Common myeloid progenitor, CD34-positive (primary cell): ENCODE measurements around the gene USP26. TPM values are rescaled to one million over a fixed set of nuclear protein-coding genes. Genes with fewer than 3 reads are reported as not detected.

Experiments
- CTCF ChIA-PET: fragments of 350-600 bp; sonication (Branson Sonifier 250); formaldehyde crosslinking; loops from one replicate; lab custom pipeline; 2021; ENCODE audit warnings: antibody characterized with exemption; lab: Charles Lee
- POLR2A ChIA-PET: fragments of 350-600 bp; sonication (Branson Sonifier 250); formaldehyde crosslinking; loops from one replicate; lab custom pipeline; 2021; ENCODE audit warnings: antibody characterized with exemption; lab: Charles Lee
- DNase-seq, 3 donors: peaks; one replicate each; pipeline versions ENCODE4 v3.0.0 to v3.0.0-alpha.2; 2013
- H3K27ac ChIP-seq, 2 experiments: 1 replicate in 1 of 2; 2 replicates in 1 of 2; pipeline ENCODE4 v1.7.0; 2013; ENCODE audit warnings: inconsistent platforms in 2 of 2, low read length in 2 of 2, mild to moderate bottlenecking in 2 of 2, low read depth in 1 of 2, moderate library complexity in 1 of 2; ENCODE audit not compliant: severe bottlenecking in 2 of 2, insufficient read depth in 1 of 2, poor library complexity in 1 of 2
- H3K27me3 ChIP-seq, 5 experiments: replicated peaks in 2 of 5; 1 replicate in 3 of 5; 2 replicates in 2 of 5; pipeline versions ENCODE4 v1.6.1 to v1.7.0; 2013; ENCODE audit warnings: low read length in 4 of 5, mild to moderate bottlenecking in 2 of 5, moderate library complexity in 2 of 5, inconsistent platforms in 1 of 5; ENCODE audit not compliant: insufficient read depth in 5 of 5, control insufficient read depth in 4 of 5
- H3K36me3 ChIP-seq, 4 experiments: 1 replicate in 2 of 4; 2 replicates in 2 of 4; pipeline versions ENCODE4 v1.6.1 to v1.7.0; 2013; ENCODE audit warnings: low read length in 3 of 4, control low read depth in 1 of 4, mild to moderate bottlenecking in 1 of 4; ENCODE audit not compliant: control insufficient read depth in 4 of 4, insufficient read depth in 4 of 4
- H3K4me1 ChIP-seq, 4 experiments: 1 replicate in 3 of 4; 2 replicates in 1 of 4; pipeline versions ENCODE4 v1.6.1 to v1.7.1; 2013; ENCODE audit warnings: low read length in 3 of 4, mild to moderate bottlenecking in 3 of 4, control low read depth in 1 of 4, inconsistent platforms in 1 of 4, moderate library complexity in 1 of 4; ENCODE audit not compliant: control insufficient read depth in 4 of 4, insufficient read depth in 4 of 4; ENCODE audit errors: control extremely low read depth in 1 of 4
- H3K4me3 ChIP-seq, 7 experiments: 1 replicate in 4 of 7; 2 replicates in 3 of 7; pipeline versions ENCODE4 v1.5.1 to v1.7.0; 2013; ENCODE audit warnings: mild to moderate bottlenecking in 7 of 7, low read length in 6 of 7, moderate library complexity in 6 of 7, inconsistent platforms in 2 of 7, low read depth in 2 of 7, control low read depth in 1 of 7; ENCODE audit not compliant: insufficient read depth in 4 of 7, control insufficient read depth in 1 of 7; ENCODE audit errors: extremely low read depth in 1 of 7
- H3K9me3 ChIP-seq, 5 experiments: 1 replicate in 4 of 5; 2 replicates in 1 of 5; pipeline versions ENCODE4 v1.6.1 to v1.7.1; 2013; ENCODE audit warnings: low read length in 4 of 5, mild to moderate bottlenecking in 2 of 5, inconsistent platforms in 1 of 5, low read depth in 1 of 5, moderate library complexity in 1 of 5; ENCODE audit not compliant: control insufficient read depth in 4 of 5, insufficient read depth in 2 of 5; ENCODE audit errors: control extremely low read depth in 1 of 5
- WGBS: methylation state at CpG from one replicate; pipeline ENCODE4 v1.1.5; 2013; ENCODE audit not compliant: insufficient coverage; 5-methylcytosine and 5-hydroxymethylcytosine counted together
- polyA plus RNA-seq: library from polyadenylated mRNA; unstranded; fragments of 120-200 nt; gene quantifications from one replicate; pipeline ENCODE4 v1.2.1, GENCODE V29; 2013

USP26 gene
- not detected for polyA plus RNA-seq

GRCh38 chrX:133097031-133097430 is at the start of gene USP26:
TSS of gene USP26 (minus strand) at chrX:133097109. CDS start at chrX:133028220, 68,889 bp downstream.
- CTCF ChIA-PET = no interaction called here
- POLR2A ChIA-PET = no interaction called here
- no peaks in the 10 kb centered on the region for H3K36me3 ChIP-seq
- H3K4me3 ChIP-seq = no peak within 1 kb of the TSS
- H3K4me1 ChIP-seq = no peaks in the 10 kb centered on the region
- no peaks in the 10 kb centered on the region for H3K9me3 ChIP-seq
- no peak for DNase-seq
- no peaks in the 10 kb centered on the region for H3K27me3 ChIP-seq
- WGBS = 93% methylated on average over 15 of the region's 16 CpGs
- no peak within 1 kb of the TSS for H3K27ac ChIP-seq

DNA sequence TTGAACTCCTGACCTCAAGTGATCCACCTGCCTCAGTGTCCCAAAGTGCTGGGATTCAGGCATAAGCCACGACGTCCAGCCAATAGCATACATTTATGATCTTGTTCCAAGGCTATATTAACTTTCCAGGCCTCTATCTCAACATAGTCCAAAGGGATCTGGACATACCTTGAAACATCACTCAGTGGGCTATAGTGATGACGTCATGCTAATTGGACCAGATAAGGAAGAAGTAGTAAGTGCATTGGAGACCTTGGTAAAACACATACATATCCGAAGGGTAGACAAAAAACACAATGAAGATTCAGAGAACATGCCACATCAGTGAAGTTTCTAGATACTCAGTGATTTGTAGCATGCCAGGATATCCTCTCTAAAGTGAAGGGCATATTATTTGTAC is 37.4 kb upstream of the USP26 start:
- no peak overlapping the region for H3K27ac ChIP-seq
- H3K4me3 ChIP-seq = no peak overlapping the region
- POLR2A ChIA-PET = no interaction called here
- CTCF ChIA-PET = no interaction called here
- H3K36me3 ChIP-seq = no peaks in the 10 kb centered on the region
- H3K4me1 ChIP-seq = no peaks in the 10 kb centered on the region
- 67% methylated on average over 2 of the region's 4 CpGs for WGBS
- no peaks in the 10 kb centered on the region for H3K27me3 ChIP-seq
- no peaks in the 10 kb centered on the region for H3K9me3 ChIP-seq
- DNase-seq = no peak

DNA sequence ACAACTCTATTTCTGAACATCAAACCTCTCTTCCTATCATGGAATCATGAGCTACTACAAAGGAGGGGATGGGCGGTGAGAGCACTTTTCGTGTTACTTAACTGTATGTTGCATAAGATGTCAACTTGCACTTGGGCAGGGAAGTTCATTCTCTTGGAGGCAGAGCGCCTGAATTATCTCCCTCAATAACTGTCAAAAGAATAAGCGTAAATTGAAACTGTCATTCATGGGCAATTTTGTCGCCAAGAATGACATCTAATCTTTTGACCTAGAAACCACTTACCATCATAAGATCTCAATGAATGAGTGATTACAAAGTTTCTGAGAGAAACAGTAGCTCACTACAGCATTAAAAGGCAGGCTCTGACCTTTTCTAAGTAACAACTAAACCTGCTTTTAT is 23.5 kb upstream of the USP26 start:
- Histone ChIP-seq H3K9me3 (peaks cover 0 to 1% (median 0%) of the 10 kb centered on the region in 5 experiments), H3K4me3 (no peak overlapping the region), H3K27me3 (peaks cover 0 to 5% (median 0%) of the 10 kb centered on the region in 5 experiments), H3K36me3 (no peaks in the 10 kb centered on the region), H3K4me1 (no peaks in the 10 kb centered on the region), H3K27ac (no peak overlapping the region)
- CTCF ChIA-PET = no interaction called here
- no peak for DNase-seq
- POLR2A ChIA-PET = no interaction called here
- 76% methylated on average over 2 of the region's 5 CpGs for WGBS

- no peaks in the 10 kb centered on the region for H3K36me3 ChIP-seq
- H3K9me3 ChIP-seq = no peaks in the 10 kb centered on the region
- H3K27ac ChIP-seq = no peak overlapping the region
- CTCF ChIA-PET = no interaction called here
- DNase-seq = no peak
- POLR2A ChIA-PET = no interaction called here
- no peaks in the 10 kb centered on the region for H3K4me1 ChIP-seq
- peaks cover 0 to 11% (median 1%) of the 10 kb centered on the region in 5 experiments for H3K27me3 ChIP-seq
- WGBS = 79% methylated on average over 7 of the region's 8 CpGs
- no peak overlapping the region for H3K4me3 ChIP-seq
Observed at GRCh38 chrX:133094098-133094731, 2.7 kb downstream of the USP26 start.

DNA sequence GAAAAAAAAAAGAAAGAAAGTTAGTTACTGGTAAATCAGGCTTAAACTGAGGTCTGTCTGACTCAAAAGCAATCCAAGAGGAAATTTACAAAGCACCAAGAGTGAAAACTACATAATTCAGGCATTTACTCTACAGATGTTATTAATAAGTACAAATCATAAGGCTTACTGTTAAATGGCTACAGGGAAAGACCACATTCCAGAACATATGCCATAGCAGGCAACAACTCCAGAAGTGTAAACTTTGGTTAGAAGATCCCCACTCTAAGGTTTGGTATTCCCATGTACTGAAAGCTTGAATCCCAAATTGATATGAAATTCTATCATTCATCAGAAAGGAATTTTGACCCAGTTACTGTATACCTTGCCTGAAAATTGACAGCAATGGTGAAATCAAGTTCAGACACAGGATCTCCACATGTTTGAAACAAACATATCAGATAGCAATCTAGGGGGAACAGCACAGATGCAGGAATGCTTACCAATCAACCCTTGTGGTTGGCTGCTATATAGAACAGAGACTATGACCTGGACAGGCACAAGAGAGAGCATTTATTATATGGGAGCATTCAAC is 6.6 kb downstream of the USP26 start:
- no peak for DNase-seq
- peaks cover 0 to 11% (median 1%) of the 10 kb centered on the region in 5 experiments for H3K27me3 ChIP-seq
- POLR2A ChIA-PET = no interaction called here
- no peak overlapping the region for H3K4me3 ChIP-seq
- CTCF ChIA-PET = no interaction called here
- no peaks in the 10 kb centered on the region for H3K4me1 ChIP-seq
- H3K27ac ChIP-seq = no peak overlapping the region
- H3K36me3 ChIP-seq = no peaks in the 10 kb centered on the region
- H3K9me3 ChIP-seq = no peaks in the 10 kb centered on the region

DNA sequence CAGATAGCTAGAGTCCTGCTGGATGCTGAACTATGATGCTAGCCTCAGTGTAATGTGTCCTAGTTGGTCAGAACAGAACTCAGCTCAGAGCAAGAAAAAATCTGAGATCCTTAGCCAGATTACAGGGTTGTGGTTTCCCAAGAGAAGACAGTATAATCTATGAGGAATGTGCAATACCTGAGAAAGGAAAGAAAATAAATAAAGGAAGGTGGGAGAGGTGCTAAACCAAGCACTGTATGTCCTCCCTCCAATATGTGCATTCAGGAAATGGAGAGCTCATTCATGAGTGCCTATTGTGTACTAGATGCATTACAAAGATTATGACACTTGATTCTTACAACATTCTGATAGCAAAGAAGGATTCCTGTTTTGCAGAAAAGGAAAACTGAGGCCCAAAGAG is 7.5 kb downstream of the USP26 start:
- H3K4me1 ChIP-seq = no peaks in the 10 kb centered on the region
- H3K27ac ChIP-seq = no peak overlapping the region
- no peaks in the 10 kb centered on the region for H3K36me3 ChIP-seq
- ChIA-PET POLR2A (no interaction called here), CTCF (no interaction called here)
- no peaks in the 10 kb centered on the region for H3K9me3 ChIP-seq
- no peak overlapping the region for H3K4me3 ChIP-seq
- DNase-seq = no peak
- peaks cover 0 to 11% (median 1%) of the 10 kb centered on the region in 5 experiments for H3K27me3 ChIP-seq

DNA sequence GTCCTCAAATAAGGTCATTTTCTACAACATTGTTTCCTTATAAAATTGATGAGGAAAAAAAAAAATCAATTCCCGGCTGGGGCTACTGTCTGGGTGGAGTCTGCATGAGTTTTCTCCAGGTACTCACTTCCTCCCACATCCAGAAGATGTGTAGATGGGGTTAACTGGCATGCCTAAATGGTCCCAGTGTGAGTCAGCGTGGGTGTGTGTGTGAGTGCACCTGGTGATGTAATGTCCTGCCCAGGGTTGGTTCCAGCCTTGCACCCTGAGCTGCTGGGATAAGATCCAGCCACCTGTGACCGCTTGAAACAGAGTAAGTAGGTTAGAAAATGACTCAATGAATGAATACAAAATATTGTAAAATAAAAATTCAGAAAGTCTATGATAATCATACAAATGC is 11.1 kb downstream of the USP26 start:
- no CpG with 5 or more reads among the region's 3 CpGs for WGBS
- H3K4me1 ChIP-seq = no peaks in the 10 kb centered on the region
- ChIA-PET POLR2A (no interaction called here), CTCF (no interaction called here)
- DNase-seq = no peak
- peaks cover 0 to 6% (median 1%) of the 10 kb centered on the region in 5 experiments for H3K27me3 ChIP-seq
- H3K4me3 ChIP-seq = no peak overlapping the region
- H3K36me3 ChIP-seq = no peaks in the 10 kb centered on the region
- no peak overlapping the region for H3K27ac ChIP-seq
- H3K9me3 ChIP-seq = no peaks in the 10 kb centered on the region
